Duodenal mucosa (tissue), 2 donors: ENCODE data around the gene PHF3.

ENCODE experiments used
- H3K27ac ChIP-seq: one replicate; pipeline ENCODE4 v1.7.0; 2013; ENCODE audit warnings: low read depth, low read length
- H3K27me3 ChIP-seq, 2 donors: one replicate each; pipeline ENCODE4 v1.7.0; 2013; ENCODE audit warnings: low read length in 2 of 2, control low read depth in 1 of 2; ENCODE audit not compliant: insufficient read depth in 2 of 2, control insufficient read depth in 1 of 2
- H3K36me3 ChIP-seq, 2 donors: one replicate each; pipeline ENCODE4 v1.7.0; 2013; ENCODE audit warnings: low read length in 2 of 2, control low read depth in 1 of 2; ENCODE audit not compliant: insufficient read depth in 2 of 2, control insufficient read depth in 1 of 2
- H3K4me1 ChIP-seq, 2 donors: one replicate each; pipeline ENCODE4 v1.7.0; 2013; ENCODE audit warnings: low read length in 2 of 2, control low read depth in 1 of 2; ENCODE audit not compliant: insufficient read depth in 2 of 2, control insufficient read depth in 1 of 2
- H3K4me3 ChIP-seq, 2 donors: one replicate each; pipeline ENCODE4 v1.7.0; 2013; ENCODE audit warnings: low read length in 2 of 2, low read depth in 1 of 2
- H3K9ac ChIP-seq, 2 donors: one replicate each; pipeline ENCODE4 v1.7.0; 2013; ENCODE audit warnings: low read length in 2 of 2, low read depth in 1 of 2
- H3K9me3 ChIP-seq, 2 donors: one replicate each; pipeline ENCODE4 v1.7.0; 2013; ENCODE audit warnings: low read length in 2 of 2, control low read depth in 1 of 2; ENCODE audit not compliant: control insufficient read depth in 1 of 2

PHF3 gene

DNA sequence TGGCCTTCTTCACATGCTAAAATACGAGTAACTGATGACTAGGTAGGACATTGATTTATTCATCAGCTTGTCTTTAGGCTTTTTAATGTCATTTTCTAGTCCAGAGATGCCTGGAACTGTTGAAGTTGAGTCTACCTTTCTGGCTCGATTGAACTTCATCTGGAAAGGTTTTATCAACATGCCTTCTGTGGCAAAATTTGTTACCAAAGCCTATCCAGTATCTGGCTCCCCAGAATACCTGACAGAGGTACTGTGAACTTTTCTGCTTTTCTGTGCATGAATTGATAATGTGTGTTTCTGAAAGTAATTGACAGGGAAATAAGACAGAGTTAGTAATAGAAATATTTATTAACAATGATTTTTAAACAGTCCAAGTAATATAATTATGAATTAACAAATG is 71.0 kb downstream of the PHF3 start:
- Histone ChIP-seq H3K36me3 (peaks cover 29 to 60% of the 10 kb centered on the region in 2 donors), H3K27me3 (no peaks in the 10 kb centered on the region)

DNA sequence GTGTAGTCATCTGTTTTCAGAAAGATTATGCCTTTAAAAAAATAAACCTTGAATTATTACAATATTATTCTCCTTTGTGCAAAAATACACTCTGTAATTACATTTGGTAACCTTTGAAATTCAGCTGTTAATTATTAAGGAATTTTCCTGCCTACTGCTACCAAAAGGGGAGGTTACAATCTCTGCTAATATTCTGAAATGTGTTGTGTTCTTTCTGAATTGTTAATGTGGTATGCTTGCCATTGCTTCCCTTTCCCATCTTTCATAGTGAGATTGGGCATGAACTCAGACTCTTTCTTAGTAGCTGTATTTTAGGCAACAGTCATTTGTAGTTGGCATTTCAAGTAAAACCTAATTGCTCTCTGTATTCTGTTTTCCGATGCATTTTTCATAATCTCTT is 73.0 kb downstream of the PHF3 start:
- peaks cover 35 to 67% of the 10 kb centered on the region in 2 donors for H3K36me3 ChIP-seq

More for the DNA sequence above, 71.0 kb downstream of the PHF3 start:
- H3K27ac ChIP-seq, result no peak overlapping the region
- H3K9me3 ChIP-seq, result no peaks in the 10 kb centered on the region
- no peak overlapping the region for H3K4me3 ChIP-seq
- H3K4me1 ChIP-seq, result peaks cover 3 to 10% of the 10 kb centered on the region in 2 donors
- no peak overlapping the region for H3K9ac ChIP-seq

DNA sequence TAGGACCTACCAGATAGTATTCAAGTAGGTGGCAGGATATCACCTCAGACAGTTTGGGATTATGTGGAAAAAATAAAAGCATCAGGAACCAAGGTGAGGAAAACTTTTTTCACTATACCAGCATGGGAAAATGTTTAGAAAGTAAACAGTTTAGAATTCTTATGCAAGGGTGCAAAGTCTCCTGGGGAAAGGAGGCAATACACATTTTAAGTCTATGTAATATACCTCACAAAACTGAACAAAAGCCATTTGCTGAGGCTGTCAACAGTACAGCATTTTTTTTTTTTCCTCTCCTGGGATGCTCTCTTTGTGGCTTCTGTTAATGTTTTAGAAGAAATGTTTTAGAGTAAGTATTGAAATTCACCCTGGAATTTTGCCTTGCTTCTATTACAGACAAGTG is 73.5 kb downstream of the PHF3 start:
- Histone ChIP-seq H3K4me3 (no peak overlapping the region), H3K27ac (no peak overlapping the region), H3K4me1 (peaks cover 3 to 10% of the 10 kb centered on the region in 2 donors), H3K36me3 (peaks cover 32 to 64% of the 10 kb centered on the region in 2 donors), H3K27me3 (no peaks in the 10 kb centered on the region), H3K9ac (no peak overlapping the region), H3K9me3 (no peaks in the 10 kb centered on the region)

More for the DNA sequence above, 73.0 kb downstream of the PHF3 start:
- H3K4me3 ChIP-seq, result no peak overlapping the region
- no peak overlapping the region for H3K27ac ChIP-seq
- H3K27me3 ChIP-seq, result no peaks in the 10 kb centered on the region
- H3K4me1 ChIP-seq, result peaks cover 3 to 10% of the 10 kb centered on the region in 2 donors
- no peaks in the 10 kb centered on the region for H3K9me3 ChIP-seq
- H3K9ac ChIP-seq, result no peak overlapping the region

DNA sequence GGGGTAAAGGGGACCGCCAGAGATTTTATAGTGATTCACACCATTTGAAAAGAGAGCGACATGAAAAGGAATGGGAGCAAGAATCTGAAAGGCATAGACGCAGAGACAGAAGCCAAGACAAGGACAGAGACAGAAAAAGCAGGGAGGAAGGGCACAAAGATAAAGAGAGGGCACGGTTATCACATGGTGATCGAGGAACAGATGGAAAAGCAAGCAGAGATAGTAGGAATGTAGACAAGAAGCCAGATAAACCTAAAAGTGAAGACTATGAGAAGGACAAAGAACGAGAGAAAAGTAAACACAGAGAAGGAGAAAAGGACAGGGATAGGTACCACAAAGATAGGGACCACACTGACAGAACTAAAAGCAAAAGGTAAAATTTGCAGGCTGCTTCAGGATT is 77.7 kb downstream of the PHF3 start:
- Histone ChIP-seq H3K4me1 (peaks cover 3 to 10% of the 10 kb centered on the region in 2 donors), H3K4me3 (no peak overlapping the region), H3K27me3 (no peaks in the 10 kb centered on the region), H3K36me3 (peaks cover 26 to 43% of the 10 kb centered on the region in 2 donors), H3K27ac (no peak overlapping the region), H3K9ac (no peak overlapping the region), H3K9me3 (no peaks in the 10 kb centered on the region)

DNA sequence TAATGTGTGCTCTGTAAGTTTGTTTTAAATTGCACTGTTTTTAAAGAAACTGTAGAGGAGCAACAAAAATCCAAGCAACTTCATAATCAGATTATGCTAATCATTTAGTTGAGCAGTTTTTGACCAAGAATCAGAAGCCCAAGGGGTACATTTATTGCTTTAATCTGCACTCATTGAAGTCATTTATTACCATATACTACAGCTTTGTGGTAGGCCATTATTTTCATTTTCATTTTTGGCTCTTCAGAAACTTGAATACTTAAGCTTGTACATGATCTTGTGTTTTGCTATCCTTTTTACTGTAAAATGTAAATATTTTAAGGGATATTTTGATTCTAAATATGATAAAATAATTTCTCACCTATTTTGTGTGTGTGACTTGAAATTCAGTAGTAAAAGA is 78.5 kb downstream of the PHF3 start:
- peaks cover 26 to 42% of the 10 kb centered on the region in 2 donors for H3K36me3 ChIP-seq
- H3K27me3 ChIP-seq, result no peaks in the 10 kb centered on the region
- H3K9me3 ChIP-seq, result no peaks in the 10 kb centered on the region
- no peak overlapping the region for H3K27ac ChIP-seq
- H3K4me3 ChIP-seq, result no peak overlapping the region
- H3K9ac ChIP-seq, result no peak overlapping the region
- H3K4me1 ChIP-seq, result peaks cover 0 to 6% of the 10 kb centered on the region in 2 donors

DNA sequence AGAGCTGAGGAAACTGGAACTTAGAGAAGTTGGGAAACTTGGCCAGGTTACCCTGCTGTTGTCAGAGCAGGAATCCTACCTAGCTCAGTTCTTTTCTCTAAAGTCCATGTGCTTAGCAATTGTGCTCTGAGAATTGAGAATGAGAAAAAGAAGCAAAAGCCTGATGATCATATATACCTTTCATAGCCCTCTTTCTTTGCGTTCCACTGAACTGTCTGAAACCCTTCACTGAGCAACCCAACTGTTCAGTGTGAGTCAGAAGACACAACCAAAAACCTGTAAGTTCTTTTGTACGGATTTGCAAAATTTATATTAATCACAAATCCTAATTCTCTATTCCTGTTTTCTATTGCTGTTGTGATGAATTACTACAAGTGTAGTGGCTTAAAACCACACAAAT is 80.6 kb downstream of the PHF3 start:
- Histone ChIP-seq H3K27me3 (no peaks in the 10 kb centered on the region), H3K36me3 (peaks cover 20 to 25% of the 10 kb centered on the region in 2 donors), H3K27ac (no peak overlapping the region), H3K9ac (no peak overlapping the region), H3K4me1 (no peaks in the 10 kb centered on the region), H3K4me3 (no peak overlapping the region), H3K9me3 (no peaks in the 10 kb centered on the region)

DNA sequence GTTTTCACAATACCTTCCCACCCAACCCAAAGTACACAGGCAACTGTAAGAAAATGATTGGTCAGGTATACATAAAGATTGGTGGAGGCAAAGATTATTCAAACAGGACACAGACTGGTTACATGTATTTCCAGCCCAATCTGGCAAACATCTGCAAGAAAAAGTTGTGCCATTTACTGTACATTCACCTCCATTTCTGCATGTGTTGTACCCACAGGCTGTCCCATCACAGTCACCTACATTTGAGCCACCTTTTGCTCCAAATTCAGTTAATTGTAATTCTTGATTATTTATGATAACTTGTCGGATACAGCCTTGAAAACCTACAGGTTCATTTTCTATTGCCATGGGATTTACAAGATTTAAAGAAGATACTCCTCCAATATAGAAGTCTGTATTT is 85.6 kb downstream of the PHF3 start:
- no peaks in the 10 kb centered on the region for H3K9me3 ChIP-seq
- no peak overlapping the region for H3K9ac ChIP-seq
- H3K4me1 ChIP-seq, result peaks cover 0 to 8% of the 10 kb centered on the region in 2 donors

DNA sequence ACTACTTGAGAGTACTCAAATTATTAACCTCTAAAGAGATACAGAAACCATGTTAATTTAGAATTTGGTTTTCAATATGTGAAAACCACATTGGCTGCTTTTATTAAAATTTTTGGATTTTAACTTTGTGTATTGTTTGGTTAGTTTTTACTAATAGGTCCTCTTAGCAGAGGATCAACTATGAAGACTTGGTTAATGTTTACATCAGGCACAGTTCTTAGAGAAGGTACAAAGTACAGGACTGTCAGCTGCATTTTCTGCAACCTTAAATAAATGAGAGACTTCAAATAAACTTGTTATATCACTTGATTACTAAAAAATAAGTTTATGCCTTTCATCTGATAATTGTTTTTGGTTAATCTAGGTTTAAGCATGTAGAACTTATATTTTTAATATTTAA is 89.1 kb downstream of the PHF3 start:
- Histone ChIP-seq H3K27me3 (no peaks in the 10 kb centered on the region), H3K4me3 (no peak overlapping the region), H3K9ac (no peak overlapping the region), H3K4me1 (peaks cover 0 to 8% of the 10 kb centered on the region in 2 donors), H3K27ac (no peak overlapping the region), H3K9me3 (no peaks in the 10 kb centered on the region), H3K36me3 (no peaks in the 10 kb centered on the region)

More for the DNA sequence above, 85.6 kb downstream of the PHF3 start:
- Histone ChIP-seq H3K27me3 (no peaks in the 10 kb centered on the region), H3K27ac (no peak overlapping the region), H3K4me3 (no peak overlapping the region), H3K36me3 (no peaks in the 10 kb centered on the region)

DNA sequence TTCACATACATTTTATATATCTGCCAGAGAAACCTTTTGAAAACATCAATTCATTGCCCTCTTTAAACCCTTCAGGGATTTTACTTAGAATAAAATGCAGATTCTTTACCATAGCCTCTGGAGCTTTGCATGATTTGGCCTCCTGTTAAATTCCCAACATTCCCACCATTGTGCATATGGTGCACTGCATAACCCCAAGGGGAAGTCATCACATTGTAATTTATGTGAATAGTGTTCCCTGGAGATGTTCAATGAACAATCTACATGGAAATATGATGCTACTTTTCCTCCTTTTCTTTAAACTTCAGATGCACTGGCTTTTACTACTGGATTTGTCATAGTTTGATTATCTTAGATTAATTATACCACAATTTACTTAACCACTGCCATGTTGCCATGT is 94.7 kb downstream of the PHF3 start:
- peaks cover 0 to 4% of the 10 kb centered on the region in 2 donors for H3K4me1 ChIP-seq
- no peak overlapping the region for H3K9ac ChIP-seq
- no peaks in the 10 kb centered on the region for H3K9me3 ChIP-seq

DNA sequence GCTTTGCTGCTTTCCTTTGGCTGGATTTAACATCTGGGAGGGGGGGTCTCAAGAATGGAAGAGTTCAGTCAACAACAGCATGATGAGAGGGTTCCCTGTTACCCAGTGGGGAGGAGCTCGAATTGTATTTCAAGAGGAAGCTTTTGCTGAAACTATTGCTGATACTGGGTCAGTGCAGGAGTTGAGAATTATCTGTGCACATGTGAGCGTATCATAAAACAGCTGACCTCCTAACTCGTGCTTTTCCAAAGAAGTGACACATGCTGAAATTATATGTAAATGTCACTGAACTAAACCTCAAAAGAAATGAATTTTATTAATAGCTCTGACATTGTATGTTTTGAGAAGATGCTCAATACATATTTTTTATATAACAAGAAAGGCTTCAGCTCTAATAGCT is 96.3 kb downstream of the PHF3 start:
- Histone ChIP-seq H3K27me3 (no peaks in the 10 kb centered on the region), H3K4me1 (no peaks in the 10 kb centered on the region), H3K36me3 (no peaks in the 10 kb centered on the region), H3K9ac (no peak overlapping the region), H3K9me3 (no peaks in the 10 kb centered on the region), H3K27ac (no peak overlapping the region), H3K4me3 (no peak overlapping the region)

More for the DNA sequence above, 94.7 kb downstream of the PHF3 start:
- H3K36me3 ChIP-seq, result no peaks in the 10 kb centered on the region
- H3K4me3 ChIP-seq, result no peak overlapping the region
- no peak overlapping the region for H3K27ac ChIP-seq
- H3K27me3 ChIP-seq, result no peaks in the 10 kb centered on the region

DNA sequence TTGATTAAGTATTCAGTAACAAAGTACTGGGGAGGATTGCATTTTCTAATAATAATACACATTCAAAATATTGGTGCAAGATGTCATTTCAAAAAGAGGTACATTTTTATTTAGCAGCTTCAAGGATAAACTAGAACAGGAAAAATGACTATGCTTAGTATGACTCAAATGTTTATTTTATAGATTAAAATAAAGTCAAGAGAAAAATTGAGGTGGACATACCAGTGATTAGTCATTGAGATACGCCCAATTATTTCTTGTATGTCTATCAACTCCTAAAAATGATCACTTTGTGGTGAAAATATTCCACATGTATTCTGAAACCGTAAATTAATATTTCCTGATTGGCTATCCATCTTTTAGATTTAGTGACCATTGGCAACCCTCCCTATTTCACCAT is 96.7 kb downstream of the PHF3 start:
- H3K4me1 ChIP-seq, result no peaks in the 10 kb centered on the region
- no peaks in the 10 kb centered on the region for H3K36me3 ChIP-seq
- no peaks in the 10 kb centered on the region for H3K9me3 ChIP-seq
- no peak overlapping the region for H3K9ac ChIP-seq
- no peak overlapping the region for H3K4me3 ChIP-seq
- no peaks in the 10 kb centered on the region for H3K27me3 ChIP-seq
- H3K27ac ChIP-seq, result no peak overlapping the region
